GM10847 (cell line): ENCODE data around the gene DMRT1.

Experiments
- POLR2A ChIP-seq: IDR thresholded peaks from 2 replicates; pipeline ENCODE4 v1.6.1; 2011; ENCODE audit not compliant: insufficient read length; ENCODE audit errors: extremely low read depth

Gene DMRT1

DNA sequence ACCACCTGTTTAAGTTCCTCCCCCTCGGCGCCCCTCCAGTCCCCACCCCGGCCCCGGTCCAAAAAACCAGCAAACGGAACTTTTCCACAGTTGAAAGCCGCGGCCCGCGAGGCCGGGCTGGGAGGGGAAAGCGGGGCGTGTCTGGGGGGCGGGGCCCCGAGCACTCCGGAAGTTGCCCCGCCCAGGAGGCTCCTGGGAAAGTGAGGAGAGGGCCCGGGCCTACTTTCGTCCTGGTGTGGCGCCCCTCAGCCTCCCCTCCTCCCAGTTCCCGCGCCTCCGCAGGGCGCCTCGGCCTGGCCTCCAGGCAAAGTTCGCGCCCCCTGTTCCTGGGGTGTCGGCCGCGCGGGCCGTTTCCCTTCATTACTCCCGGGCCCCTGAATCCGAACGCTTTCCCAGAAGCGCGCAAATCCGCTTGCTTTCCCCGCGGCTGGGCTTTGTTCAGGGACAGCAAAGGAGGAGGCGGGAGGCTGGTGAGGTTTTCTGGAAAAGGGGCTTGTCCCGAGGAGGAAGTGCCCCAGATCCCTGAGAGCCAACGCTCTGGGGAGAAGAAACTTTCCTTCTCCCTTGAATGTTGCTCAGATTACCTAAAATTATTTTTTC, 130.5 kb downstream of the DMRT1 start:
- no peak for TF ChIP-seq POLR2A

DNA sequence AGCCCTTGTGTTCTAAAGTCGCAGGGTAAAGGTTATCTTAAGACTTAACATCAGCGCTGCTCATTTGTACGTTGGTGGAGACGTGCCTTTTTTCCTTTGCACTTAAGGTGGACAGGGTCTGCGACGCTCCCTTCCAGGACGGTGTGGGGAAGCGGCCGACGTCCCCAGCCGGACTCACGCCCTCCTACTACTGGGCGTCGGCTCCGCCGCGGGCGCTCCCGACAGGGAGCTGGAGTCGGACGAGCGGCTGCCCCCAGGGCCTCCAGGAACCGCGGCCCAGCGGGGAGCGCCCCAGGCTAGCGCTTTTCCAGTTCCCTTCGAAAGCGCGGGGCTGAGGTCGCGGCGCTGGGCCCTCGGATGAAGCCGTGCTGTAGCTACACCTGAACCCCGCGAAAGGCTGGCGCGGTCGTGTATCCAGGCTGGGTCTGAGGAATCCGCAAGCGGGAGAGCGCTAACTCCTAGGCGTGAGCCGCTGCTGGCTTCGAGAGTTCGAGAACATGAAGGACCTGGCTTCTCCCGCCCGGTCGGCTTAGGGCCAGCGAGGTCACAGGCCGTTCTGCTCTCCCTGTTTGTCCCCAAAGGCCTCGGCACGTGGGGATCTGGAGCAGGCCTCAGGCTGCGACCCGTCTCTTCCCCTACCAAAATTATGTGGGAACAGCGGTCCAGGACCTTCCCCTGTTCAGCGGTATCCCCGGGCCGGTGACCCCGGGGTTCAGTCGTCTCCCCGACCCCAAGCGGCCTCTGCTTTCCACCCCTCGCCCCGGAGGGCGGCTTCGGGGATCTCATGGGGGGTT, 131.2 kb downstream of the DMRT1 start:
- TF ChIP-seq POLR2A: no peak

DNA sequence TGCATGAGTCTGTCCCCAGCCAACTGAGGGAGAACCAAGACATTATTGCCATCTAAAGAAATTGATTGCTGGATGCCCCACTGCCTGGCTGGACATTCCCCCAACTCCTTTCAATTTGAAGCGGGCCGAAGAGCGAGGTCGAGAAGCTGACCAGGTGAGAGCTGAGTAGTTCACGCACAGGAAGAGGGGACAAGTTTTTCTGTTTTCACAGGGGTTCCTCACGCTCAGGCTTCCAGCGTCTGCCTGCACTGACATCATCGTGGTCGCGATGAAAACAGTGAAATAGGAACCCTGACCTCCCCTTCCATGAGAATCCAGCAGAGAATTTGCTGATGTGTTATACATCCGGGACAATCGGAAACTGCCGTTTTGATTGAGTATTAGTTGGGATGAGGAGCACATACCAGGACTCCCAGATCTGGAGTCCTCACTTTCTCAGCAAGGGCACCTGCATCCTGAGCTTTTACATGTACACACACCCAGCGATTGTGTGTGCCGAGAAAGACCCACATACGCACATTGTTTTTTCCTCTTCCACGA, 131.9 kb downstream of the DMRT1 start:
- TF ChIP-seq POLR2A: no peak

DNA sequence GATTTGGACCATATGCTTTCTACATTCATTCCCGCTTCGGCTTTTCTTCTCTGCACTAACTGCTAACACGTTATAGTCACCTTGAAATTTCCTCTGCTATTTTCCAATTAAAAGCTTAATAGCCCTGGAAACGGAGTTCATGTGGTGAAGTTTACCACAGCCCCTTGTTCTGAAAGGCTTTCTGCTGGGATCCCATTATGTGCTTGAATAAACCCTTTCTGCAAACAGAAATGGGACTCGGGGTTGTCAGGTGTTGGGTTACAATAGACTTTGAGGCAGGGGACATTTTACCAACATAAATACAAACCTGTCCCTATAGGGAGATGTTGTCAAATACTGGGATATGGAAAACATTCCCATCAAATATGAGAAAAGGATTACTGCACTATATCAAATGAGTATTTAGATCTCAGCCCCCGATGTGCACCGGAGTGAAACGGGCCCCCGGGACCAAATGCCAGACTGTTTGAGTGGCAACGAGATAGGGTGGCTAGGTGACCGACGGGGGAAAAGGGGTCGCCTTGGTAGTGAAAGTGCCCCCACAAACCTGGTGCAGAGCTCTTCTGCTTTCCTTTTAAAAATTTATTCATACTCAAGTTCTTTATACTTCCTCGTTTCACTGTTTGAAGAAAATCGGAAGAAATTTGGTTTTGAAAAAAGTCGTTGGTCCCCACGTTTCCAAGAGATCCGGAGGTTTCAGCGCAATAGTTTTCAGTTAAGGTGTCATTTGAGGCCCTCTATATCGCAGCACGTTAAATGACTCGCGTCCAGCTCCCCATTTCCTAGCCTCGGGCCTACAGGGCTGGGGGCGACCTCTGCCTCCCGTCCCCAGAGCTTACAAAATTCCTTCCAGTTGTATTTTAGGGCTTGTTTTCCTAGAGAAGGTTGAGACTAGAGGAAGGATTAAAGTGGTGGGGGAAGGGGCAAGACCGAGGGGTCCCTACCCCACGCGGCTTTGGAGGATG, 132.8 kb downstream of the DMRT1 start:
- TF ChIP-seq POLR2A: no peak

DNA sequence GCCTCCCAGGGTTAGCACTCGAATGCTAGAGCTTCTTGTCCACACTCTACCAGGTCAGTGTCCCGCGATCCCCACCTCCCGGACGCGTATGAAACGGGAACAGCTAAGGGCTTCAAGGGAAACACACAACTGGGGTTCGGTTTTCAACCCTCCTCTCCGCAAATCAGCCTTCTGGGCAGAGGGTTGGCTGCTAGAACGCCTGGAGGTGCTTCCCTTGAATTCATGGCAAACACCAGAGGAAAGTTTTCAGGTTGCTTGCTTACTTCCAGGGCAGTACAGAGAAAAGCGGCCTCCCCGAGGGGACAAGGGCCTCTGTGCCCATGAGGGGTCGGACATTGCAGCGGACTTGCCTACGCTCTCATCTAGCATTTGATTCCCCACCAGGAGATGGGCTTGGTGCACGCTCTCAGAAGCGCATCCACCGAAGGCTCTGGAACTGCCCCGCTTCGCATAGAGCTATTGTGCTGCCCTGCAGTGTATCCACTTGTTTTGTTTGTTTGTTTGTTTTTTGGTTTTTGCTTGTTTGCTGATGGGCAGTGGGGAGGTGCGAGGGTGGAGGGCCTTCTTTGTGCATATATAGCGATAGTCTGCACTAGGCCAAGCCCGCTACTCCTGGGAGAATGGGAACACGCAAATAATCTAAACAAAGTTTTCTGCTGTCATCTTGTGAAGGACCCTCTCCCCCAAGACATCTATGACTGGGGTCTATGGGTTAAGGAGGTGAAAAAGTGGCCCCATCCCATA, 133.7 kb downstream of the DMRT1 start:
- no peak for TF ChIP-seq POLR2A

DNA sequence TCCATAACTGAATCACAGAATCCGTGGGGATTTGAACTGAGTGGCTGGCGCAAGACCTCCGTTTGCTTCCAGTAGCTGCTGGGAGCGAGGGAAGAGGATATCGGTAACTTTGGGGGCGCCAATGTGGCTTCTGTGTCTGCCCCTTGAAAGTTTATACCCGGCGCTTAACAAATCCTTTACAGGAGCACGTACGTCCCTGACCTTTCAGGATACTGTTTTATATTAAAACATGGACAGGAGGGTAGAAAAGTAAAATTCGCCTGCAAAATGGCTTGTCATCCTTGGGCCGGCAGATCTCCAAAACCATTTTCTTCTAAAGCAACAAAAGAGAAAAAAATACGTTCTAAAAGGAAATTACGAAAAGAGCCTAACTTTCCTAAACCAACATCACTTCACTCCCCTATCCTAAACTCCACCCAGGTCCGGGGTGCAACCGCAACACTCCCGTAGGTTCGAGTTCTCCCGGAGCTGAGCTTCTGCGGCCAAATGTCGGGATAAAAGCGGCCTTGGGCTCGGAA, 134.3 kb downstream of the DMRT1 start:
- no peak for TF ChIP-seq POLR2A

DNA sequence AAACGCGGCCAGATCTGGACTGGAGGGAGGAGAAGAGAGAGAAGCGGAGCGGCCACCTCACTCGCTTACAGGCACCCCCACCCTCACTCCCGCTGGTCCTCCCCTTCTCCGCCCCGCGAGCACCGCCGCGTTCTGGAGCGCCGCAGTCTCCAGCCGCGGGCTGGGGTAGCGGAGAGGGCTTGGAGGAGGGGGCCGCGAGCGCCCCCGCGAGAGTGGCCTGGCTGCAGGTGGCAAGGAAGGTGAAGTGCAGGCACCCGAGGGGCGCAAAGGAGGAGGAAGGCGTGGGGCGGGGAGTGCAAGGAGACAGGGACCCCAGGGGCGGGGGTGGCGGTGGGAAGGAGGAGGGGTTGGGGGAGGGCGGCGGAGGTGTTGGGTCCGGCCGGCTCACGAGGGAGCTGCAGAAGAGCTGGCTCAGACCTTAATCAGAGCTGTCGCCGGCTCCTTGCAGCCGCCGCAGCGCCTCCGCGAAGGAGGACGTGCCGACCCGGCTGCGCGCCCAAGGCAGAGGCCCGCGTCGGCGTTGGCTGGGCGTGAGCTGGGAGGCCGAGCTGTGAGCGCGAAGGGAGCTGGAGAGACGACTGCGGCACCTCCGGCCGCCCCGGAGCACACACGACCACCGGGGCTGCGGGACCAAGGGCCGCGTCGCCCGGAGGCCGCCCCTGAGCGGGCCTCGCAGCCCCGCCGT, 134.9 kb downstream of the DMRT1 start, which contains the start of gene DMRT3:
Gene DMRT3 (plus strand): TSS at position 398 of the 685 bp plus-strand sequence. CDS start 347 bp downstream, outside the sequence.
- no peak for TF ChIP-seq POLR2A

DNA sequence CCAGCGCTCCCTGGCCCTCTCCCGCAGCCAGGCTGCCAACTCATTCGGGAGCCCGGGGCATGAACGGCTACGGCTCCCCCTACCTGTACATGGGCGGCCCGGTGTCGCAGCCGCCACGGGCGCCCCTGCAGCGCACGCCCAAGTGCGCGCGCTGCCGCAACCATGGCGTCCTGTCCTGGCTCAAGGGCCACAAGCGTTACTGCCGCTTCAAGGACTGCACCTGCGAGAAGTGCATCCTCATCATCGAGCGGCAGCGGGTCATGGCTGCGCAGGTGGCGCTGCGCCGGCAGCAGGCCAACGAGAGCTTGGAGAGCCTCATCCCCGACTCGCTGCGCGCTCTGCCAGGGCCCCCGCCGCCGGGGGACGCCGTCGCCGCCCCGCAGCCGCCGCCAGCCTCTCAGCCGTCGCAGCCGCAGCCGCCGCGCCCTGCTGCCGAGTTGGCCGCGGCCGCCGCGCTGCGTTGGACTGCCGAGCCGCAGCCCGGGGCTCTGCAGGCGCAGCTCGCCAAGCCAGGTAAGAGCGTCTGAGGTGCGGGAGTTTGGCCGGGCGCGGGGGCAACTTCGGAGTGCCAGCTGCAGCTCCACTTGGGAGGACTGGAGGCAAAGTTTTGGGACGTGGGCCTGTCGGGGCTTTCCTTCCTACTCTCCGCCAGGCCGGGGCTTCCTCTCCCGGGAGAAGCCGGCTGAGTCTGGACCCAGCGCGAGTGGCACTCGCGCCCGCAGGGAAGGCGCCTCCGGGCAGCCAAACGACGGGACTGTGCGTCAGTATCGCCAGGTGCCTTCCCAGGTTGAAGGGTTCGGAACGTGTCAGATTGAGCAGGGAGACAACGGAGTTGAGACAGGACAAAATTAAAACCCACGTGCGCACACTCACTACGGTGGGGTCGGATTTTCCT, 135.7 kb downstream of the DMRT1 start:
- no peak for TF ChIP-seq POLR2A

DNA sequence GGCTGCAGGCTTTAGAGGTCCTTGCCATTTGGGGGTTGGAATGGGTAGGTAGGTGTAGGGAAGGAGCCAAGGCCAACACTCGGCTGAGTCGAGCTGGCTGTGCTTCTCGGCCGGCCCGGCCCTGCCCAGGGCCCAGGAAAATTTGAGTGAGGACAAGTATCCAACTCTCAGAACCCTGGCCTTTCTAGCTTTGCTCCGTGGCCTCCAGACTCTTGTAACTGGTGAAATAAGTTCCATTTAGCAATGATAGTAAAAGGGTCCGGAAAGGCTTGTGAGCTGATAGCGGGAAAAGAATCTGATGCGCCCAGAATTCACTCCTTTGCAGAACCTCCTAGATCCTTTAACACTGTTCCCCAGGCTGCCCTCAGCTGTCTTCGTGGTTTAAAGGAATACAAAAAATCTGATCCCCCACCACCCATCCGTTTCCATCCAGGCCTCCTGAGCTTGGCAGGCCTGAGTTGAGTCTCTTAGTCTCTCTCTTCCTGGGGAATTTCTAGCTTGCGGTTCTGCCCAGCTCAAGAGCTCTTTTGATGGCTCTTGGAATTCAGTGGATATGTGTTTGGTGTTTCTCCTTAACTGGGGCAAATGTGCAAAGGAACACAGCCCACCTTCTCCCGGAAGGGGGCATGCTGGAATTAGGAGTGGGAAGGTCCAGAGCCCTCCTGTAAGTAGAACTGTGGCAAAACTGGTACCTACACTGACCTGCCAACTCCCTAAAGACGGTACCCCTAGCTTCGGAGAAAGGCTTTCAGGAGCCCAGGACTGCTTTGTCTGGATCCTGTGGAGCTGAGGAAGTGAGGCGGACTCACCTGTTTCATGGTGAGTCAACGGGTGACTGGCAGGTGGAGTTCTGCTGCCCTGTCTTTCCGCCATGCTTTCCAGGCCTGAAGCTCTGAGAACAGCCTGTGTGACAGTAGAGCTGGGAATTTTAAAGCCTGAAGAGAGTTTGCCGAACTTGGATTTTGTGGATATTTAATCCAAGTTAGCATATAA, 136.6 kb downstream of the DMRT1 start:
- no peak for TF ChIP-seq POLR2A

DNA sequence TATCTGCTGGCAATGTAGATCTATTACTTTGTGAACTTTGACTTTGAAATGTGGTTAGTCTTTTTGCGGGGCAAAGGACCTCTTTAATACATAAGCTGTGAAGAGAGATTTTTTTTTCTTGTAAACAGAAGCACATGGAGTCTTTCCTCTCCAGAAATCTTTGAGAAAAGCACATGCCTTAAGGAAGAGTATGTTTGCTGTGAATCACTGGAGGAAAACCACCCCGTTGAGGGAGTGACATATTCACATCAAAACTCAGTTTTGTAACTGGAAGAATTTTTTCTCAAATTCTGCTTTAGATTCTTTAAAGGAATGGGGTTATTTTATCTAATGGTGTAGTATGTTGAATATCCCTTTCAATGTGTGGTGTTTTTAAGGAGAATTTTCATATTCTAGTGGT, 138.5 kb downstream of the DMRT1 start:
- no peak for TF ChIP-seq POLR2A

DNA sequence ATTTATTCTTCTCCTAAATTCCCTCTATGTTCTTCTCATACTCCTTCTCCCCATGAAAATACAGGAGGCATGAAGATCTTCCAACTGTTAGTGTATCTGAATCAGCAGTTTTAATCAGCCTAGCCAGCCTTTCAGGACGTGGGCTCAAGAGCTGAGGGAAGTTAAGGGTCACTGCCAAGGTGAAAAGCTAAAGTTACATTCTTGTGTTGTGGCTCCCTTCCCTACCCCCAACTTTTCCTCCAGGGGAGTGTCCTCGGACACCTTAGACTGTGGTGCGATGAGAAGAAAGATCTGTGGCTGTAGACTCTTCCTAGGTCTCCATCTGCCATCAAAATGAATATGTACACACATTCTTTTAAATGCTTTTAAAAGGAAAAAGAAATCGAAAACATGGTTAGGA, 139.1 kb downstream of the DMRT1 start:
- no peak for TF ChIP-seq POLR2A

DNA sequence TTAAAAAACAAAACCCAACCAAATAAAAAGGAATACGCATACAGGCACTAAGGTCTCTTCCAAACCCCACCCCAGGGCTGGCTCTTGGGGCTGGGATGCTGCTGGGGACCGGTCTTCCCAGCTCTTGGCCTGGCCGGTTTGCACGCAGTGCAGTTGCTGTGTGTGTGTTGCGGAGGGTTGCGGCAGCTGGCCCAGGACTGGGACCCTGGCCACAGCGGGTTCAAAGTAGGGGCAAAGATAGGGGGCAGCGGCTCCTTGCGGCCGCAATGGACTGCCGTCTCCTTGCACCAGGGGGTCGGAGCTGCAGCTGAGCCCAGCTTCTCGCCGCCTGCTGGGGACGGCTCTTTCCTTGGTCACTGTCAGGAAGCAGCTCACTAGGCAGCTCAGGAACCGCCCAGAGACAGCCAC, 140.0 kb downstream of the DMRT1 start:
- no peak for TF ChIP-seq POLR2A
